GM19239 (cell line): ENCODE data around the gene AGK.
"Not testable (repeated sequence)": the region's sequence is repeated elsewhere in the genome, so short reads cannot be mapped to it uniquely, and the experiment has no call there.

Experiments
- DNase-seq: peaks from one replicate; pipeline ENCODE4 v3.0.0; 2011; ENCODE audit warnings: low spot score; ENCODE audit not compliant: insufficient read length
- FAIRE-seq: peaks from 2 replicates; lab custom pipeline; 2011; peaks lifted over from hg19 to GRCh38; lab: Jason Lieb, UNC

The AGK gene

DNA sequence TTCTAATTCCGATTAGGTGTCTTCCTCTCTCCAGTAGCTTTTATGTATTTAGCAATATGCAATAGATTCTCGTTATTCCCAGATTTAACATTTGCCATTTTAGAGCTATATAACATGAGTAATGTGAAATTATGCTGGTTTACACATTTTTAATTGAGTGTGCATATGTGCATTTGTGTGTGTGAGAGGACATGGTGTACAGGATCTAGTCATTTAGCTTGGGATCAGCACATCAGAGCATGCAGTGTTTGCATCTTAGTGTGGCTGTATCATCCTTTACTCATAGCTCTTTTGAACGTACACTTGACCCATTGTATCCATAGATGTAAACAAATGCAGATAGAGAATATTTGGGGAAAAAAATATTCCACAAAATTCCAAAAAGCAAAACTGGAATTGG, 84.8 kb downstream of the AGK start:
- DNase-seq, result no peak

DNA sequence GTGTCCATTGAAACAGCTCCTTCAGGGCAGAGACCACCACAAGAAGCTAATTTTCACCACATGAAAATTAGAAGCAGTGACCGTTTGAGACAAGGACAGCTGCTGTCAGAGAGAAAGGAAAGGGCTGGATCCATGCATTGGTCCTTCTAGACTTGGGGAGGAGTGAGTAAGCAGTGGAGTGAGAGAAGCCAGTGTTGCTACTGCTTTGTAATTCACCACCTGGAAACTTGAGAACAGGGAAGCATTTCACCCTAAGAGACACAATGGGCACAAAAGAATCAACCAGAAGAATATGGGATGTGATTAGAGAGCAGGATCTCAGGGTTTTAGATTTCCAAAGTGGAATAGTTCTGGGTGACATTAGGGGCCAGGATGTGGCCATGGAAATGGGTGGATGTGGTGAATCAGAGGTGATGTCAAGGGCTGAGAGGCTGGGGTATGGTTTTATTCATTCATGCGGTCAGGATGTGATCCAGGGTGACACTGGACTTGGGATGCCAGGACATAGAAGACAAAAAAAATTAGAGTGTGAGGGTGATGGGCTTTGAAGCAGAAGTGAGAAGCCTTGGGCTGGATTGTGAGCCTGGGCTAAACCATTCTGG, 89.1 kb downstream of the AGK start:
- DNase-seq, result no peak
- no peak for FAIRE-seq

More for the DNA sequence above, 84.8 kb downstream of the AGK start:
- FAIRE-seq, result no peak

DNA sequence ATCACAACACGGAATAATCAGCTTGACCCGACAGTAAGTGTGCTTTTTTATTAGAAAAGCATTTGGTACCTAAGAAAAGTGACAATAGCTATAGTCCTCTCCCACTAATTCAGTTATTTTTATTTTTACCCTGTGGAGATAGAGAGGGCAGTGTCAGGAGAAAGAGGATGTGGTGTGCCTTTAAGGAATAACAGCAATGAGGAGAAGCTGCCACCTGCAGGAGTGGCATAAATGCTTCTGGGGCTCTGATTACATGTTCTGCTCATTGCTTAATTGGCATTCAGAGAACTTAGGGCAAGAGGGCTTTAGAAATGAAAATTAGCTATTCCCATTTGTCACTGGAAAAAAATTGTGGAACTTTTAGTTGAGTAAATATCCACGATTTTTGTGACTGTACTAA, 90.7 kb downstream of the AGK start:
- DNase-seq, result no peak
- no peak for FAIRE-seq

DNA sequence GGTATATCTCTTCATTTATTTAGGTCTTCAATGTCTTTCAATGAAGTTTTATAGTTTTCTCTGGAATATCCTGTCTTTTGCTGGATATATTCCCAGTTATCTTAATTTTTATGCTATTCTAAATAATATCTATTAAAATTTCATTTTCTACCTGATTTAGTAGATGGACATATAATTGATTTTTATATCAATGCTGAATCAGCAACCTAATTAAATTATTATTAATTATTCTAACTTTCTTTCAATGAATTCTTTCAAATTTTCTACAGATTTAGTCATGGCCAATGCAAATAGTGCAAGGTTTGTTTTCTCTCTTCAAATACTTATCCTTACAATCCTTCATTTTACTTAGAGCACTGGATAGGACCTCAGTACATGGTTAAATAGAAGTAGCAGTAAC, 94.0 kb downstream of the AGK start:
- no peak for FAIRE-seq
- DNase-seq, result no peak

DNA sequence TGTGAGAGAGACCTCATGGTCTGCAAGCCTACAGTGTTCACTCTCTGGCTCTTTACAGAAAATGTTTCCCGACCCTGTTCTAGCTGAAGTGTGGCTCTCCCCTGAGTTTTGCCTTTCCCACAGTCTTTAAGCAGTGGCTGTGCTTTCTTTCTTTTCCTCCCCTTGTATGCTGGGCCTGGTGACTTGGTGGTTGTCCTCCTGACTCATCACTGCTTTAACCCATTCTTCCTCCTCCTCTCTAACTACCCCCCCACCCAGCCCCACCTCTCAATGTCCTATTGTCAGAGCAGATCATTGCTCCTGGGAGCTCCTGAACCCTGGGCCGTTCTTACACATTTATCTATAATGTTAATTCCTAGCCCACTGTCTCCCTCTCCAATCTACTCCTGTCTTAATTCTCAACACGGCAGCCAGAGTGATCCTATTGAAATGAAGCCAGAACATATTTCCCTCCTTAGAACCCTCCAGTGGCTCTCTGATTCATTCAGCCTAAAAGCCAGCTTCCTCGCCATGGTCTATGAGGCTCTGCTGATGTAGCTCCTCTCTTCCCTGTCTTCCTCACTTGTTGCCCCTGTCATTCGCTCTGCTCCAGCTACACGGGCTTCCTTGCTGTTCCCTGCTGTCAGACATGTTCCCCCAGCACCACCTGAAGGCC, 95.7 kb downstream of the AGK start:
- DNase-seq (no peak), FAIRE-seq (no peak)

DNA sequence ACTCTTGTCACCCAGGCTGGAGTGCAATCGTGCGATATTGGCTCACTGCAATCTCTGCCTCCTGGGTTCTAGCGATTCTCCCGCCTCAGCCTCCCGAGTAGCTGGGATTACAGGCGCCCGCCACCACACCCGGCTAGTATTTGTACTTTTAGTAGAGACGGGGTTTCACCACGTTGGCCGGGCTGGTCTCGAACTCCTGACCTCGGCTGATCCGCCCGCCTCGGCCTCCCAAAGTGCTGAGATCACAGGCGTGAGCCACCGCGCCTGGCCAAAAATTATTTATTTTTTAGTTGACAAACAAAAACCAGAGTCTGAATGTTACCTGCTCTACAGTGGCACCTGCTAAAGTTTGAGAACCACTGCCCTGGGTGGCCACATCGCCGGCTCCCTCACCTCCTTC, 96.5 kb downstream of the AGK start:
- not testable (repeated sequence) for DNase-seq, FAIRE-seq

DNA sequence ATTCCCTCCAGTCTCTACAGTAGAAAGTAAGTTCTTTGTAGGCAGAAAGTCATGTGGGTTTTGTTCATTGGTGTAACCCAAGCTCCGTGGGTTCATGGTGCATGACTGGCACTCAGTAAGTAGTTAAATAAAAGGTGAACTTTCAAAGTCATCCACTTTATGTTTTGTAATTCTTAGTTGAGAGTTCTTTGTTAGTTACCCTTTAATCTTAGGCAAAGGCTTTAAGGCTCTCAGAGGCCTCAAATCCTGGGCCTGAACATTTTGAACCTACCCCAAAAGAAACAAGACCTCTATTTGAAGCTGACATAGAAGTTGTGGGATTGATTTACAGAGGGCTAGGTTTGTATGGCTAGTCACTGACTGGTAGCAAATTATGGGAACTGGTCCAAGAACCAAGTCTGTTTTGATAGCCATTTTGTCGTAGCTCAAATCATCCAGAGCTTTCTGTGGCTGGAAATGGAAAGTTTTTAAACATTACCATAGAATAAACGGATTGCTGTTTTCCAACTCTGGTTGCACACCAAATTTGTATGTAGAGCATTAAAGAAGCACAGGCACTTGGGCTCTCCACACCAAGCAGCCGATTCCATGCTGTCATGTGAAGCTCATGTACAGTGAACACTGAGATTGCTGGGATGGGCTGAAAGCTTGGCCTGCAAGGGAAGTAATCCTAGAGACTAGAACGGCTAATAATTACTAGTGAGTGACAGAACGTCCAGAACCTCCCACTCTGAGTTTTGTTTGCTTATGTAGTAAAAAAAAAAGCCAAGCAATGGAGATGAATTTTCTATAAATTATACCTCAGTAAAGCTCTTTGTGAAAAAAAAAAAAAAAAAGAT, 97.3 kb downstream of the AGK start:
- FAIRE-seq, result no peak
- DNase-seq, result no peak

DNA sequence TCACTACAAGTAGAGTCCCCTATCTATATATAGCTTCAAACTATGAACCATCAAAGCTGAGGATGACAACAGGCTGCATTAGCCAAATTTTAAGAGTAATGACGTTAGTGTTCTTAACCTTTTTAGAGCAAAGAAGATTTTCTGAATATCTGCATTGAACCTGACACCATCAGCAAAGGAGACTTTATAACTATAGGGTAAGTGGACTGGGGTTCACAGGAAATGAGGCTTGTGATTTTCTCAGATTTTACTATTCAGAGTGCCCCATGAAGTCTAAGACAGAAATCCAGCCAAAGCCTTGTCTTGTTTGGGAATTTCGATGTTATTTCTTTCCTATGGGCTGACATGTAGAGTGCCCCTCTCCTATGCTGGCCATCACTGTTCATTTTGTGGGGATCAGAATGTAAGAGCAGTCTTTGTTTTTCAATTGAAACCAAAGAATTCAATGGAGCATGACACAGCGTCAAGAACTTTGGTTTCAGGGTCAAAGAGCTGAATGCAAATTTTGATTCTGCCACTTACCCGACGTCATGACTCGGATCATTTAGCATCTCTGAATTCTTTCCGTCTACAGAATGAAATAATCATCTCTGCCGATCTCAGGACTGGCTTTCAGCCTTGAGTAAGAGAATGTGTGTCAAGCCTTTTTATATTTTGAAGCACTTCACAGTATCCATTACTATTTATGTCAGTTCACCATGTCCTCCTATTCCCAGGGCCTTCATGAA, 98.1 kb downstream of the AGK start:
- FAIRE-seq, result peak; percentile 87
- DNase-seq, result peak; percentile 22

DNA sequence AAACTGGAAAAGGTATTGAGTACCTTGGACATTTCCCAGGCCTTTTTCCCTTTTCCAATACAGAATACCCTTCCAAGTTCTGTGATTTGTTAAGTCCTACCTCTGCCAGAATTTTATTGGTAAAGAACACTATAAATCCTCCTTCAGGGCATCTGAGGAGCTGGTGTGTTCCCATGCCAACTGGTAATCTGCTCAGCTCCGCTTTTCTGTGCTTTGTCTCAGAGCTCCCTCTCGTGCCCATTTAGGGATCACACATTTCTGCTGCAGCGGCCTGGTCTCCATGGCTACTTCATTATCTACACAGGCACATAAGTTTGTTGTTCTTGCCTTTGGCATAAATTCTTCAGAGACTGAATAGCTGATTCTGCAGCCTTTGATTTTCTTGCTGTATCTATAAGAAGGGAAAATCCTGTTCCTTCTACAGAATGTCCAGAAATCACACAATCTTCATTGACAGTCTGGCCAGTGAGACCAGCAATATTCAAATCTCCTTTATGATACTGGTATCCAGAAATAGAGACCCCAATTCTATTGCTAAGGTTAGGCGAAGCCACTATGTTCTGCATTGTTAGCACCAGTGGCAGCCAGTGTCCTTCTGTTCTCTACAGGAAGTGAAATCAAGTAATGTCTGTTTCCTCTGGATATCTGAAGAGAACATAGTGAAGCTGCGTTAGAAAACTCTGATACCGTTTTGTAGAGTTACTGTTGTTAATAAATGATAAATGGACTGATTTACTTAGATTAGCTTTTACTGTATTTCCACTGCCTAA, 98.8 kb downstream of the AGK start:
- FAIRE-seq (peak; percentile 21), DNase-seq (peak; percentile 12)

DNA sequence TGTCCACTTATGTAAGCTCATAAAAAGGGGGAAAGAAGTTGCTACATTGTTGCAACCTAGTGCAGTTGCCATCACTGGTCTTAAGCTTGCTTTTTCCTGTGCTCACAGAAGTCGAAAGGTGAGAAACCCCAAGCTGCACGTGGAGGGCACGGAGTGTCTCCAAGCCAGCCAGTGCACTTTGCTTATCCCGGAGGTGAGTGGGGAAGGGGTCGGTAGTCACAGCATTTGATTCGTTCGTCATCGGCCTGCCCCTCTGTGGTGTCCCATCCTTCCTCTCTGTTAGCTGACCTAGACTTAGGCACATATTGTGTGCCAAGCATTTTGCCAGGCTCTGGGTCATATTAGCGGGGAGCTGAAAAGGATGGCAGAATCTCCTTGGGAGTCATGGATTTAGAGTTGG, 100.2 kb downstream of the AGK start:
- FAIRE-seq, result no peak
- DNase-seq, result no peak

DNA sequence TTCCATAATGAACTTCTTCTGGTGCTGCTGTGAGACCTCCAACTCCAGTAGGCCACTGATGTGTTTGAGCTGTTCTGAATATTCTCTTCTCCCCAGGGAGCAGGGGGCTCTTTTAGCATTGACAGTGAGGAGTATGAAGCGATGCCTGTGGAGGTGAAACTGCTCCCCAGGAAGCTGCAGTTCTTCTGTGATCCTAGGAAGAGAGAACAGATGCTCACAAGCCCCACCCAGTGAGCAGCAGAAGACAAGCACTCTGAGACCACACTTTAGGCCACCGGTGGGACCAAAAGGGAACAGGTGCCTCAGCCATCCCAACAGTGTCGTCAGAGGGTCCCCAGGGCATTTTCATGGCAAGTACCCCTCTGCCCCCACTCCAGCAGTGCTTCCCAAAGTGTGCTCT, 101.5 kb downstream of the AGK start:
- FAIRE-seq, result no peak
- no peak for DNase-seq

DNA sequence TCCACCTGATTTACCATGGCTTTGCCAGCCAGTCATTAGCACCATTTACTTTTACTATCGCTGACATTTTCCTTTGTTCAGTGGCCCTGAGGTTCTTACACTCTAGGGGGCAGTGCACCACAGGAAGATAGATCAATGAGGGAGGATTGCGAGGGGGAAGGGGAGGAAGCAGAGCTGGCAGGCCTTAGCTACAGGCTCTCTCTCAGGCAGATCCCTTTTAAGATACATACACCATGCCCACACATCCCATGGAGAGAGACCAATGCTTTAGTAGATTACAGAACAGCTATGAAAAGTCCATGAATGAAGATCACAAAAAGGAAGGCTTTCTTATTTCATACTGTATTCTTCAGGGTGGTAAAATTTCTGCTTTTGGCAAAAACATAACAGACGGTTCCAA, 103.3 kb downstream of the AGK start:
- DNase-seq (peak; percentile 32), FAIRE-seq (peak; percentile 80)

DNA sequence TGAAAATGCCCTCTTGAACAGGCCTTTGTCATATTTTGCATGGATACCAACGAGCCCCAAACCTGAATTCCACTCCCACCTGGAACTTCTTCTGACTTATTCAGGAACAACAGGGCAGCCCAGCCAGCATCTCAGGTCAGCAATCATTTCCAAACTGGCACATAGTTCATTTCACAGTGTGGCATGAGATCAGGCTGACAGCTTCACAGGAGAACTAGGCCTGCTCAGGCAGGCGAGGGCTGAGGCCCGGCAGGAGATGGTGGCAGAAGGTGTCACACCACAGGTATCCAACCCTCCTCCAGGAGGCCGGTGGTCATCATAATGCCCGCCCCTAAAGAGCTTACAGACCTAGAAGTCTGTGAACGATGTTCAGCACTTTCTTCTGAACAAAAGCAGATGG, 108.3 kb downstream of the AGK start:
- DNase-seq, result no peak

DNA sequence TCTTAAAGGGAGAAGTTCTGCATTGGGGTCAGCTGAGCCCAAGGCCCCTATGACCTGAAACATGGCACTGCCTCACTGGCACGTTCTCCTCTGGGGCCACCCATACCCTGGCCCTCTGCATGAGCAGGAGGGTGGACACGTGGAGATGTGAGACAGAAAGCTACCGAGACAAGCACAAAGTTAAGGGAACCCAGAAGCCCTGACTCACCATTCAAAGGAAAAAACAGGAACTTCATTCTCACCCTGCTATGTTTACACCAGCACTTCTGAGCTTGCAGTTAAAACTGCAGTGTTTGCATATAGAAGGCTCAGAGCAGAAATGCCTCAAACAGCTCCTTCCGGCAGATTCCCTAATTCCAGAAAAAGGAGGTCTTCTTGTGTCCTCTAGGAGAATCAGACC, 109.0 kb downstream of the AGK start:
- DNase-seq (no peak), FAIRE-seq (no peak)

More for the DNA sequence above, 108.3 kb downstream of the AGK start:
- FAIRE-seq, result no peak

DNA sequence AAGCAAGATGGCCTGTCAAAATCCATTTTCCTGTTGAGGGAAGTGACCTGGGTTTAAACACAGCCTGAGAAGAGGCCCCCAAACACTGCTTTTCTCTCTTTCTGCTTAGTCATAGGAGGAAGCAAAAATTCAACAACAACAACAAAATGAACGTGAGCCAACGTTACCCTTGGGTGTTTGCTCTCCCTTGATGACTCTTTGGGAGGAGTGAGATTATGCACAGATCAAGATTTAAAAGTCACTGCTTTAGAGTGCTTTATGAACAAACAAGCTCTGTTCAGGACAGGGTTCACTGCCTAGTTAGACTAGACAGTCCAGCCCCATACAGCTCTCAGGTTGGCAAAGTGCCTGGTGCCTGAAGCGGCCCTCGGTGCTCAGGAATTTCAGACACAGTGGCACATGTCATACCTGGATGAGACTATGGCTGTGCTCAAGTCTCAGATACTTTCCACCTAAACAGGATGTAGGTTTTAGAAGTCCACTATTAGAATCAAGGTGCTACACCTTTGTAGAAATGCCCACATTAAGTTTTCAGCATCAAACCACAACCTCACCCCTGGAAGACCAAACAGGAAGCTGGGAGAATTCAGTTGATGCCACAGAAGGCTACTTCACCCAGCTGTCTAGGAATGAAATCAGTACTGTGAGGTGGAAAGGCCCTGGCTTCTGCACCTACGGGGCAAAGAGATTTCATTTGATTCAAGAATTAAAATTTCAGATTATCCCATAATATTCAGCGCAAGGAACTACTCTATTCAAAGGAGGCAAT, 112.1 kb downstream of the AGK start:
- no peak for DNase-seq
- no peak for FAIRE-seq

DNA sequence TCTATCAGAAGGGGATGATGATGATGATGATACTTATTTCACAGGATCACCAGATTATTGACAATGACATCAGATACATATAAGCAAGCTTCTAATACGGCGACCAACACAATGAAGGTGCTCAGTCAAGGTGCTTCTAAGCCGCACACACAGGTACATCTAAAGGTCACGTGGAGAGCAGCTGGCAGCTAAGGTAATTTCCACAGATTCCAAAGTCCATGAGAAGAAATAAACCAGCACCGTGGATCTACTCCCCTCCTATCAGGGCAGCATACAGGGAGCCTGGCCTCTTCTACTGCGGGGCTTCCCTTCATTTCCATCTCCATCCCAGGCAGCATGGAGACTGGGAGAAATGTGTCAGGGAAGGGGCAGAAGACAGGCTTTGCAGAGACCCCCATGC, 113.2 kb downstream of the AGK start:
- FAIRE-seq, result no peak
- DNase-seq, result no peak

DNA sequence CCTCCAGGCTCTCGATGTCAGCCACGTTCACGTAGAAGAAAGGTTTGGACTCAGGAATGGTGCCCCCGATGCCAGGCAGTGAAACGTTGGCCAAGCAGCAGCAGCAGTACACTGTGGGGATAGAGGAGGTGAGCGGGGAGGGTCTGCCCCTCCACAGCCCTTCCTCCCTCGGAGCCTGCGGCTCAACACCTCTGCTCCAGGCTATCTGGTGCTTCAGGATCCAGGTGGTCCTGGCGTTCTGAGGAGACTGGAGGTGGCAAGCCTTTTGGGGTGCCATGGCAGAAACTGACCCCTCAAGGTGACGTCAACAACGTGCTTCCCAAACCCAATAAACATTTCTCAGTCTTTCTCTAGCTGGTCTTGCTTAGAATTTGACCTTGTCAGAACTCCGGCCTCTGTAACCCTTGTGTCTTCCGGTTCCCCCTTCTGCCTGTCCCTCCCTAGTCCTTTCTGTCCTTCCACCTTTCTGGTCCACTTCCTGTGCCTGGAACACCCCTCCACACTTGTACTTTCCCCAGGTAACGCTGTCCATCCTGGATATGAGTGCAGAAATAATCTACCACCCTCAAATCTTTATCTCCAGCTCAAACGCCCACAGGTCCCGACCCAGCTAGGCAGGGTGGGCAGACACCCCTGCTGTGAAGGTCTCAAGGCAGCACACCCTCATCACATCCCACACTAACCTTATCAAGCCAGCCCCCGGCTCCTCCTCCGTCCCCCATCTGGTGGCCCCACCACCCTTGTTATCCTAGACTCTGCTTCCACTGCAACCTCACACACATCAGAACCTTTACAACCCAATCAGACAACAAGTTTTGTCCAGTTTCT, 114.2 kb downstream of the AGK start:
- FAIRE-seq (no peak), DNase-seq (no peak)

DNA sequence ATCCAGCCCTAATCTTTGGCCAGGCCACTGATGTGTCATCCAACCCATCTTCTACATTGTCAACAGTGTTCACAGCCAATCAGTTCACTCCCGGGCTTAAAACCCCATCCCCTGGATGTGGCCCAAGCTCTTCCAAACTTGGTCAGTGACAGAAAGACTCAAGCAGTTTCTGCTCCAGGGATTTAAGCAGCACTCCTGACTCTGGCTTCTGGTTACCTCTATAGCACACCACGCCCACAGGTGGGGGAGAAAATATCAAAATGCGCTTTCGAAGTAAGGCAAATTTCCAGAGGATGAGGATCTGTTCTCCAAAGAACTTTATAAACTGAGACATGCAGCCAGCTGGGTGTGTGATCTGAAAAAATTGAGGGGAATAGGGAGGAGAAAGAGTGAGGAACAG, 114.9 kb downstream of the AGK start:
- DNase-seq, result no peak

More for the DNA sequence above, 114.9 kb downstream of the AGK start:
- no peak for FAIRE-seq
